HG03095 (cell line): ENCODE data around the gene ACOXL.

Experiments used
- ATAC-seq: cut with Tn5 transposase; IDR thresholded peaks from one replicate; pipeline ENCODE4 v1.9.1; 2021; ENCODE audit warnings: moderate library complexity; ENCODE audit not compliant: unreplicated experiment

ACOXL gene

DNA sequence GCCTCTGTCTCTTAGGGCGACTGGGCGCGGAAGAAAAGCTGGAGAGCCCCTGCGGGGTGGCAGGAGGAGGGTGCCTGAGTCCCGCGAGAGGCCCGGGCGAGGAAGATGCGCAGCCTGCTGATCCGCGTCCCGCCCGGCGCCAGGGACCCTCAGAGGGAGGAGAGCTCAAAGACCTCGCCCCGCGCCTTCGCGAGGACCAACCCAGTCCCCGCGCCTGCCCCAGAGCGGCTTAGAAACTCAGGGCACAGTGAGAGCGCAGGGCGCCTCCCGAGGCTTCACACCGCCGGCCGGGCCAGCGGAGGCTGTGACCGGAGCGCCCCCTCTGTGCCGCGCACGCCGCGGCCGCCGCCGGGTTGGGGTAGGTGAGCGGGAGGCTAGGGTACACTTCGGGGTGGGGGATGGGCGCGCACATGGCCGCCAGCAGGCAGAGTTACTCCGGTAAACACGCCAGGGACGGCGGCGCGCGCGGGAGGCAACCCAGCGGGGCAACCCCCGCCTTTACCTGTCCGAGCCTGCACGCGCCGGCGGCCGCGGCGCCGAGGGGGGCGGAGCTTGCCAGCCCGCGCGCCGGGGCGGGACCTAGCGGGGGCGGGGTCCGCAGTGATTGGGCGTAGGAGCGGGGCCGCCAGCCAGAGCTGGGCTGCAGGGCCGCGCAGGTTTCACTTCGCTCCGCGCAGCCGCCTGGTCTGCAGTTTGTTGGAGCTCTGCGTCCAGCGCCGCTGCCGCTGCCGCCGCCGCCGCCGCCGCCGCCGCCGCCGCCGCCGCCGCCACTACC lies 388.1 kb downstream of the ACOXL start, which contains the start of gene BCL2L11:
Gene BCL2L11 (plus strand): TSS at position 662 of the 775 bp plus-strand sequence. CDS start 2,832 bp downstream, outside the sequence.
- ATAC-seq: peak; percentile 61

DNA sequence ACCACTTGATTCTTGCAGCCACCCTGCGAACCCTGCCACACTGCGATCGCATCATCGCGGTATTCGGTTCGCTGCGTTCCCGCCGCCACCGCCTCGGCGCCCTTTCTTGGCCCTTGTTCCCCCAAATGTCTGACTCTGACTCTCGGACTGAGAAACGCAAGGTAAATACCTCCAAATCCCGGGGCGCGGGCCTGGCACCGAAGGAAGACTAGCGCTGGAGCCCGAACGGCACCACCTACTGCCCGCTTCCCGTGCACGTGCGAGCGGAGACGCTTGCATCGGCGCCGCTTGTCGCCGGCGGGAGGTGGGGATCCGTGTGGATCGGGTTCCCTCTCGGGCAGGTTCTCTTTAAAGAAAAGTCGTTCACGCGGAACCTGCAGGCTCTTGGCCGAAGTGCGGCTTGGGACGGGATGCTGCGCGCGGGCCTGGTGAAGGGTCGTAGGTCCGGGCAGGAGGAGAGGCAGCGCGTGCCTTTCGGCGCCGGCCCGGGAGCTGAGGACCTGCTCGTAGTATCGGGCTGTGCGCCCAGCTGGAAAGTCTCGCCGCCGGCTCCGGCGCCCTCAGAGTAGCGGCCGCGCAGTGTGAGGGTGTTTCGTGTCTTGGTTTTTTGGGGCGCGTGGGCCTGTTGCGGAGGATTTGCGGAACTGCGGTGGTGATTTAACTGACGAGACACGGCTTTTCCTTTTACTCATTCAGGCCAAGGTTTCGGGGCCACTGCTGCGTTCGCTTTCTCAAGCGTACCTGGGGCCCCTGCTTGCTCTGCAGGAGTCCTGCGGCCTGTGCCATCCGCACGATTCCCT lies 388.9 kb downstream of the ACOXL start:
- ATAC-seq: no peak

DNA sequence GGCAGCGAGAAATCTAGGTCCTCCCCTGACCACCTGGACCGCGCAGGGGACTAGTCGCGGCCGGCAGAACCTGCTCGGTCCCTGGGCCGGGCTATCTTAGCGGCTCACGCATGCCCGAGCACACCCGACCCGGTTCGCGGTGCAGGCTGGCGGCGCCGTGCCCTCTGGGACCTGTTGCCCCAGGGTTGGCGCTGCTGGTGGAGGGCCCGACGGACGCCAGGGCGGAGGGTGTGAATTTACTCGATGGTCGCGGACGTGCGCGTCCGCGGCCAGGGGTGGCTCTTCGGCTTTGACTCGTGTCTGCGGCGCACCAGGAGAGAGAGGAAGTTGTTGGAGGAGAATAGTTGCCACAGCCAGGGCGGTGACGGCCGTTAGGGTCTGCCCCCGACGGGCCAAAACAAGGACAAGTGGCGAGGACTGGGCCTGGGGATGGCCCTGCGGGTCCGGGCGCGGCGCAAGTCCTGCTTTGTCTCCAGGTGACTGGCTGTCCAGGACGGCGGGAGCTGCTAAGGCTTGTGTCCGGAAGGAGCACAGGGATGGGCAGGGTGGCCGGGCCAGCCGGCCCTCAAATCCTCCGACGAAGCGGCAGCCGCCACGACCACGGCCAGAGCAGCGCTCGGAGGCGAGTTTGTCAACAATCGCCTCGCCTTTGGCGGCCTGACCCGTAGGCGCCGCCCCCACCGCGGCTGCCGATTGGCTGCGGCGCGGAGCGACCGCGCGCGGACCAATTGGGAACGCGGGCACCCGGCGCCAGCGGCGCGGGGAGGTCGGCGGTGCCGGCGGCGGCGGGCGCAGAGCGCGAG lies 389.7 kb downstream of the ACOXL start:
- peak; percentile 50 for ATAC-seq

DNA sequence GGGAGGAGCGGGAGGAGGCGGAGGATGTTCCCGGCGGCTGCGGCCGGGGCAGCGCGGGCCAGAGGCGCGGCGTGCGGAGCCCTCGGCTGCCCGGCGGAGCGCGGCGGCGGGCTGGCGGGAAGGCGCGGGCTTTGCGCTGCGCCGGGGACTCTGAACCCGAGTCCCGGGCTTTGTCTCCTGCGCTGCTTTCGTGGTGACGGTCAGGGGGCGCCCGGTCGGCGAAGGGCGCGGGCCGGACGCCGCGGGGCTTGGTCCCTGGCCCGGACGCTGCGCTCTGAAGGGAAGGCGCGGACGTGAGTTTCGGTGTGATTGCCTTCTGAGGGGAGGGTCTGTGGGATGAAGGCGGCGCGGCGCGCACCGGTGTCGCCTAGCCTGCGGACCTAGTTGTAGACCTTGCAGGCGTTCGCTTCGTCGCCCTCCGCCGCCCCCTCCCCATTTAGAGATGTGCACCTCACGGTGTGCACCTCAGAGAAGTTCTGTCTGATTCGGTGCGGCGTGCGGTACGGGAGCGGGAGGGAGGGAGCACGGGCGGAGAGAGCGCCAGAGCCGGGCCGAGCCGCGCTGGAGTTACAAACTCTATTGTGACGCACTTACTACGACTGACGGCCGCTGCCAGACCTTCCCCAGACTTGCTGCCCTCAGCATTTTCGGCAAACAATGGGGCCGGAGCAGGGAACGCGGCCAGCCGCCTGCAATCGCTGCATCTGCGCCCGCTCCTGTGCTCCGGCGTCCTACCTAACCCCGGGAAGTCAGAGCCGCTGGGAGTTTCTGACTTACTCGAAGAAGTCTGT lies 390.5 kb downstream of the ACOXL start:
- no peak for ATAC-seq

DNA sequence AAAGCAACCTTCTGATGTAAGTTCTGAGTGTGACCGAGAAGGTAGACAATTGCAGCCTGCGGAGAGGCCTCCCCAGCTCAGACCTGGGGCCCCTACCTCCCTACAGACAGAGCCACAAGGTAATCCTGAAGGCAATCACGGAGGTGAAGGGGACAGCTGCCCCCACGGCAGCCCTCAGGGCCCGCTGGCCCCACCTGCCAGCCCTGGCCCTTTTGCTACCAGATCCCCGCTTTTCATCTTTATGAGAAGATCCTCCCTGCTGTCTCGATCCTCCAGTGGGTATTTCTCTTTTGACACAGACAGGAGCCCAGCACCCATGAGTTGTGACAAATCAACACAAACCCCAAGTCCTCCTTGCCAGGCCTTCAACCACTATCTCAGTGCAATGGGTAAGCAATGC lies 391.4 kb downstream of the ACOXL start:
- no peak for ATAC-seq

DNA sequence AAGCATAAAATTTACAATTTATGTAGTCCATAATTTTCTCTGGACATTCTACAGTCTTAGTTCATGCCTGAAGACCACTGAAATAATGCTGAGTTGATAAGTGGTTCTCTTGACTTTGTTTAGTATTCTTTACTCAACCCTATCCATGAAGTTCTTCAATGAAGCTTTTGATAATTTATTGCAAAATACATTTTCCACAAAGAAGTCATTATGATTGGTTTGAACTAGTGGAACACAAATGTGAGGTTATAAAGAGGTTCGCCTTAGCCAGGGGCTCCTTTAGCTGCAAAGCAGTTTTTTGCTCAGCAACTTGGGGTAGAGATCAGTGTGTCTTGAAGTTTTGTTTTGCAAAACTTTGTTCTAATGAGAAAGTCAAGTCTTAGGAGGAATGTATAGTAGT lies 394.2 kb downstream of the ACOXL start:
- no peak for ATAC-seq

DNA sequence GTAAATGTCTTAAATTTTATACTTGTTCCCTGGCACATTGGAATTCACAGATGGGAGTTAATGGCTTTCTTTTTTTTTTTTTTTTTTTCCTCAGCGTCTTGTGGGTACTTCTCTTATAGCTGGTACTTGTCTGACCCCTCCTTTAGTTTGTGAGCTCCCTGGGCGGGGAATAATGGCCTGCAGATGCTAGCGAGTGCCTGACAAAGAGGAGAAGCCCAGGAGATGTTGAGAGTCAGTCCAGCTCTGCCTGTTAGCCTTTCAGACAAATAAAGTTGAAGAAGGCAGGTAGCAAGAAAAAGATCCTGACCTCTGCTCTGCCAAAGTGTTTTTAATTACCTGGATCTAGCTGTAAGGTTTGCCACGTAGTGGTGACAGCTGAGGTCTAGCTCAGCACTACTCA lies 395.0 kb downstream of the ACOXL start:
- ATAC-seq: no peak

DNA sequence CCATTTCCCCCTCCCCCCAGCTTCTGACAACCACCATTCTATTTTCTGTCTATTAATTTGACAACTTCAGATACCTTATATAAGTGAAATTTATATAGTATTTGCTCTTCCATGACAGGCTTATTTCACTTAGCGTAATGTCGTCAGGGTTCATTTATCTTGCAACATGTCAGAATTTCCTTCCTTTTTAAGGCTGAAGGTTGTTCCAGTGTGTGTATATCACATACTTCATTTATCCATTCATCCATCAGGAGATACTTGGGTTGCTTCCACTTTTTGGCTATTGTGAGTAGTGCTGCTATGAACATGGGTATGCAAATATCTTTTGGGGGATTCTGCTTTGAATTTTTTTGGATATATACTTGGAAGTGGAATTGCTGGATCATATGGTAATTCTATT lies 395.7 kb downstream of the ACOXL start:
- no peak for ATAC-seq

DNA sequence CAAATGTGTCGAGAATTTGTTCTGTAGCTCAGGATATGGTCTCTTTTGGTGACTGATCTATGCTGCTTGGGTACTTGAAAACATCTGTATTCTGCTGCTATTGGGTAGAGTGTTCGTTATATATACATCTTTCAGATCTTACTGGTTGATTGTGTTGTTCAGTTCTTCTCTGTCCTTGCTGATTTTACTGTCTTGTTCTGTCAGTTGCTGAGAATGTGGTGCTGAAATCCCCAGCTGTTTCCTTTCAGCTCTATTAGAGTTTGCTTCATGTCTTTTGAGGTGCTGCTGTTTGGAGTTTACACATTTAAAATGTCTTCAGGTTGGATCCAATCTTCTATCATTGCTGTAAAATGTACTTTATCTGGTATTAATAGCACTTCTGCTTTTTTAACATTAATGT lies 401.2 kb downstream of the ACOXL start:
- ATAC-seq: no peak

DNA sequence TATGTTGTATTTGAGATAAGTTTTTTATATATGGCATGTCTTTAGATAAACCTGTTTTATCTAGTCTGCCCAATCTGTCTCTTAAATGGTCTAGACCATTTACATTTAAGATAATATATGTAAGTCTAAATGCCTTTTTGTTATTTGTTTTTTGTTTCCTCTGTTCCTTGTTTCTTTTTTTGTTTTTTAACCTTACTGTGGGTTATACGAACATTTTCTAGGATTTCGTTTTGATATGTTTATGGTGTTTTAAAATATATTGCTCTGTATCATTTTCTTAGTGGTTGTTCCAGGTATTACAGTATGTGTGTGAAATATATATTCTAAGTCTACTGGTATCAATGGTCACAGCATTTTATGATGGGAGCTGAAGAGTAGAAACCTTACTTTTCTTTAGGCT lies 401.7 kb downstream of the ACOXL start:
- ATAC-seq: no peak

DNA sequence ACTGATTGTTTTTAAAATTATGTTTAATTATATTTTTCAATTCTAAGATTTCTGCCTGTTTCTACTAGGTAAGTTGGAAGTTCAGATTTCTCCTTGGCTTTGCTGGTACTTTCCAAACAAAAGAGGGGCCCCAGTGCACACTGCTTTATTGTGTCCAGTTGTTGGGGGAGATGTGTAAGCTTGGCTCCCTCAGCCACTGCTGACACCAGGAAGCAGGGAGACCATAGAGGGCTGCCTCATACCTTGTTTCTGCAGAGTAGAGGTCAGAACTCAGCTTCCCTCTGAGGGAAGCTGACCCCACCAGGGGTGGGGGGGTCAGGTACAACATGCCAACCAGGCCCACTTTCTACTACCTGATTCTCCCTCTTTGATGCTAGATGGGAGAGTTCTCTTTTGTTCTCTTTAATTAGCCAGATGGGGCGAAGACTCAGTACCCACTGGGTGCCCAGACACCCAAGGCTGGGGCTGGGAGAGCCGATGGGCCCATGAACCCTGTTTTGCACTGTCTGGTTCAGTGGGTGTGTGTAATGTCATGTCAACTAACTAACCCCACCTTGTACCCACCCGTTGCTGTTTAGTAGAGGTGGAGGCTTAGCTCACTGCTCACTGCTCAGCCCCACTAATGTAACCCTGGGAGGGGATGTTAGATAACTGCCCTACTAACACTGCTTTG lies 403.0 kb downstream of the ACOXL start:
- ATAC-seq: no peak

DNA sequence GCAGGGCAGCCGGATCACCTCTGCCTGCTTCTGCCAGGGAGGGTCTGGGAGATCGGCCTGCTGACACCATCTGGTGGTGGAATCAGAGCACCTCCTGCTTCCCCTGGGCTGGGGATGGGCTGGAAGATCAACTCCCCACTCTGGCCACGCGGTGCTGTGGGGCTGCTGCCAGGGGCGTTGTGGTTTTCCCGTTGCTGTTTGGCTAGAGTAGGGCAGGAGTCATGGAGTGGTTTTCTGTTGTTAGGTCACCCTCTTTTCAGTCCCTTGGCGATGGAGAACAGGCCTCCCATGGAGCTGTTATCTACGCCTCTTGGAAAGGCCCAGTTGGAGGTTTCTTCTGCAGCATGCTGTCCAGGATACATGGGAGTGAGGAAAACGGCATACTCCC lies 403.5 kb downstream of the ACOXL start:
- no peak for ATAC-seq

DNA sequence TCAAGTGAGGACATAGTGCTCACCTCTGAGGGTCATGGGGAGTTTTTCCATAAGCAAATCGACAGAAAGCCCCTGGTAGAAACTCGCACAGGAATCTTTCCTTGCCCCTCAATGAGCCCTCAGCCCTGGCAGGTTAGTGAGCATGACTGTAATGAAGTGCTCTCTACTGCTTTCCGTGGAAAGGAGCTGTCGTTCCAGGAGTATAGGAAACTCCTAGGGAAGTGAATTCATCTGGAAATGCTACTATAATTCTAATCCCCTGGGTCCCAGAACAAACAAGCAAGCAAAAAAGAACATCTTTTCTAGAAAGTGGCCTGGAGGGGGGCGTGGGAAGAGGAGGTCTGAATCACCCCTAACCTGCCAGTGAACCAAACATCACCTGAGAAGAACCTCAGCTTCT lies 406.5 kb downstream of the ACOXL start:
- ATAC-seq: no peak

DNA sequence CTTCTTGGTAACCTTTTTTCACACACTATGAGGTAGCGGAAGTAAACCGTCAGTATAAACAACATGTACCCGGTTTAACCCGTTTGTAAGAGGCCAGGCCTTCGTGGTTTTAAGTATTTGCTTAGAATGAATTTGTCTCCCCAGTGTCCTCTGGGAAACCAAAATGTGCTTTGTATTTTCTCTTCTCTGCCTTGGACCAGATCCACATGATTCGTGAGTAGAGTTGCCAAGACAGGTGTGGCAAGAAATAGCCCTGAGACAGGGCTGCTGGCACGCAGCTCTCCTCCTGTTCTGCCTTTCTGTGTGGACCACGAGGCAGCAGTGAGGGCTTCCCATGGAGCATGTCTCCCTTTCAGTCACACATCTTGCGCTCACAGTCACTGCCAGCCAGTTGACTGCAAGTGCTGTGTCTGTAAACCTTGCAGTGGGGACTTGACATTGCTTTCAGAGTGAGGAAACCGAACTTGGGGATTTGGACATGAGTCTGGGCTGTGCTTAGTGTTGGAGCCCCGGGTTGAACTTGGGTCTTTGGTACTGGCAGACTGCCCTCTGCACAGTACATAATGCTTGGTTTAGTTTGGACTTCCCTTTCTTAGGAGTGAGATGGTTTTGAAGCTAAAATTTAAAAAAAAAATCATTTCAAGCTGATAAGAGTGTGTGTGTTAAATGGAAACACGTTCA lies 407.4 kb downstream of the ACOXL start:
- ATAC-seq: no peak

DNA sequence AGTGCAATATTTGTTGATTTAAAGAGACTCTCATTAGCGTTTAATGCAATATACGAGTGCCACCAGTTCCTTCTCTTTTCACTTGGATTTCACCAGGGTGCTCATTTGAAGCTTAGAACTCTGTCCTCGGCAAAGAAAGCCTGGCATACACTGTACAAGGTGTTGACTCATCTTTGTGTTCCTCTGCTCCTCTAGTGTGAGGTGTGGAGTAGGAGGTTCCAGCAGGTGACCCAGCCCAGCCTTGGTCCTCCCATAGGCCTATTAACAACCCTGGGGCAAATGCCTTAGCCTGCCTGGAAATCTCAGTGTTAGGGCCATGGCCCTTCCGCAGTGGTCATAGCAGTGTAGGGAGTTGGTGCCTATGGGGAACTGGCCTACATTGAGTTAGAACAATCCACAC lies 408.4 kb downstream of the ACOXL start:
- no peak for ATAC-seq

DNA sequence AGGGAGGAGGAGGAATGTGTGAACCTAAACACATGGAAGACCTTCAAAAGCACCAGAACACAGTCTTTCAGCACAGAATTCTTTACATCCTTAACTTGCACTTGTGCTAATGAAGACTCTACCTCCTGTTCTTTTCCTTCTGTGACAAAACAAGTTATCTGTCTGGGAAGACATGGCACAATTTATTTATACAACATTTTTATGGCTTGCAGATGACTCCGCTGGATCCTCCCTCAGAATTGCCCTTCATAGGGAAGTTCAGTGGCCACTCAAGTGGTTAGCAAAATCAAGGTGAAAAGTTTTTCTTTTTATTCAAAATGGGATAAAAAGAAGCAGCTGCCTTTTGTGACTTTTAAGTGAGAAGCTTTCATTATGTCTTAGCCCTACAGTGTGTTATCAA lies 409.7 kb downstream of the ACOXL start:
- no peak for ATAC-seq

DNA sequence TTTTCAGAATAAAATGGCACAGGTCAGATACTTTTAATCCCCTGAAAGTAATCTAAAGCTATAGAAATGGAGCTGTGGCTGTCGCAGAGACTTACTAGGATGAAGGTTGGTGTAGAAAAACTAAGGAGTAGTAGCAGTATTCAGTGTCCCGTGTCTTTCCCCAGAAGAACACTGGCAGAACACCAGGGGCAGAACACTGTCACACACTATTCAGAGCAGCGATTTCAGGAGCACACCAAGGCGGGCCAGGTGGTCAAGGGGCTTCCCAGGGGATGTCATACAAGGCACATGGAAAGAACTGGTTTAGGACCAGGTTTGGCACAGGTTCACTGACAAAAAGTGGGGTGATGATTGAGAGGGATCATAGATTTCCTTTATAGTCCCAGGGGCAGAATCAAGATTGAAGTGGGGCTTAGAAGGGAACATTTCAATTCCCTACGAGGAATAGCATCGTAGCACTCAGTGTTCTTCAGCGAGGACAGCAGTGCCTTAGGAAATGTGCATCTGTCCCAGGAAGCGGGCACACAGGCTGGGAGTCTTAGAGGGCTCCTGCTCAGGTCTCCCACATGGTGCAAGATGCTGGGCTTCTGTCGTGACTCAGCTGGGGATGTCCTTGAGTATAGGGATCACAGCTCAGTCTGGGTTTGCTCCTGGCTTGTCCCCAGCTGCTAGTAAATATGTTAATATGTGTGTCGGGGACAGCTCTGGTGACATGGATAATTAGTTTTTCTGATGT lies 410.9 kb downstream of the ACOXL start:
- no peak for ATAC-seq

DNA sequence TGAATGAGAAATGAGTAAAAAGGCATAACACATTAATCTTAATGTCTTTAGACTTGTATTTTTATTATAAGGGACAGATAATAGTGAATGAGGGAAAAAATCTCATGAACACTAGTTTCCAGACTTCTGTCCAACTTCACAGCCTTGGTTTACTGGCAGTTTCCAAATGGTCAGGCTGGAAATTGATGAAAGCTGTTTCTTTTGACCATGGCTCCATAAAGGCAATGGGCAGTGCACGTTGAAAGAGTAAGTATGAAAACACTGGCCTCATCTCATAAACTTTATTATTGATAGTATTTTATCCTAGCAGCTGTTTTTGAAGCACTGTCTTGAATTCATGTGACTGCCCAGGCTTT lies 411.4 kb downstream of the ACOXL start:
- ATAC-seq: no peak
